HG03045 (cell line): ENCODE data around the gene KIAA1614.

Experiments used
- ATAC-seq: cut with Tn5 transposase; IDR thresholded peaks from one replicate; pipeline ENCODE4 v1.9.1; 2021; ENCODE audit warnings: mild to moderate bottlenecking, moderate library complexity; ENCODE audit not compliant: unreplicated experiment

Gene KIAA1614

DNA sequence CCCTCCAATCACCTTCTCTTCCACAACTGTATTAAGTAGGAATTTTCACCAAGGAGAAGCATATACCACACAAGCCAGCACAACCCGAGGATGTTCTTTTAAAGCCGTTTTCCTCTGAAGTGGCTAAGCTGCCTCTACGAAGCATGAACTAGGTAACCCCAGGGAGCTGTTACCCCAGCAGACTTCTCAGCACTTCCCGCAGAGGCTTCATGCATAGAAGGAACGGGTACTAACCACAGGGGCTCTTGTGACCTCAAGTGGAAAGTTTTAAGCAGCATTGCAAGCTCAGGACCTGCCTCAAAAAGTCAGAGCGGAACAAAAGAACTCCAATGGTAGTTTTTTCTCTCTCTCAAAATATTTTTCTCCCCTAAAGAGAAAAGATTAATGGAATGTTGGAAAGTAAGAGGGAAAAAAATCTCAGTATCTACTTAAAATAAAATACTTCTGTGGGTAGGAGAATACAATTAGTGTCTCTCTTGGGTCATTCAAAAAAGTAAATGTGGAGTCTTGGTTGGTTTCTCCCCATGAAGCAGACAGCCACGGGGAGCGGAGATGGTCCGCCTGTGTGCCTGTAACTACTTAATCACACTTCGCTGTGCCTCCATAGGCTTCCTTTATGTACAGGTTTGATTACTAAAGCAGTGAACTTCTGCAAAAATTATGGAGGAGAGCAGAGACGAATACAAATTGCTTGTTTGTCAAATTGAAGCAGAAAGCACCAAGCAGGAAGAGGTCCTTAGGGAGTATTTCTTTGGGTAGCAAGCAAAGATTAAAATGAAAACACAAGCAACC, 69.1 kb downstream of the KIAA1614 start:
- peak; percentile 66 for ATAC-seq

- no peak for ATAC-seq
Measured at GRCh38 chr1:180982422-180982821, 69.7 kb downstream of the KIAA1614 start.

DNA sequence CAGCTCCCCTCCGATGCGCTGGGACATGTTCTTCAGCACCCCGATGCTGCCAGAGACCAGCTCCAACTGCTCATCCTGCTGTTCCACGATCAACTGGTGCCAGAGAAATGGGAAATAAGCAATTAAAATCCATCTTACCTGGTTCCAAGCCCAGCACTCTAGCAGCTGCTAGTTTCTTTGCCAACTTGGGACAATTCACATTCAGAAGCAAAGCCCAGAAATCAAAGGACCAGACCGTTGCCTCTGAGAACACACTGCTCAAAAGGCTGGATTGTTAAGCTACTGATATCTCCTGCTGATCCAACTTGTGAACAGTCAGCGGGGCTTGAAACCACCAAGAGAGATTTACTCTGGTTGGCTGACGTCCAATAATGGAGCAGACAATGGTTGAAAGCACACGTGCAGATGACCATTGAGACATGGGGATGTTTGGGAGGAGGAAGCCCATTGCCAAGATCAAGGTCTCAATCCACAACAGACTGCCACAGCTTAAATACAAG, 75.6 kb downstream of the KIAA1614 start:
- no peak for ATAC-seq

DNA sequence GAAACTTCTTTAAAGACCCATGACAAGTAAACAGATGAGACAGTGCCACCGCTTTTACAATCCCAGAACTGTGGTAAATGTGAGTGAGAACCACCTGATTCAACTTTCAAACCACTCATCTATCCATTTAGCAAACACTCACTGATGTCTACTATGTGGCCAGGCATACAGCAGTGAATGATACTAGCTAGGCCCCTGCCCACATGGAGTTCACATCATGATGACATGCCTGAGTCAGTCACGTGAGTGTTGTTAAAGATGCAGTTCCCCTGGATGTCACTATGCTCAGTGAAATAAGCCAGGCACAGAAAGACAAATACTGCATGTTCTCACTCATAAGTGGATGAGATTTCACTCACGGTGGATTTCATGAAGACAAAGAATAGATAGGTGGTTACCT, 81.6 kb downstream of the KIAA1614 start:
- ATAC-seq = no peak

GRCh38 chr1:180997843-180998504, 85.3 kb downstream of the KIAA1614 start:
- ATAC-seq = no peak
